Neural progenitor cell (in vitro differentiated cells): ENCODE results near the gene MX2. TPM values are rescaled to one million over a fixed set of nuclear protein-coding genes. Genes with fewer than 3 reads are reported as not detected.

ENCODE experiments used
- DNase-seq: peaks from one replicate; pipeline ENCODE4 v3.0.0-alpha.2; 2016; ENCODE audit warnings: low spot score
- H2AFZ ChIP-seq: fragments of 200-600 bp; sonication (generic); replicated peaks from 2 replicates; pipeline ENCODE4 v1.6.1; 2016; ENCODE audit warnings: antibody characterized with exemption
- H3F3A ChIP-seq: fragments of 200-600 bp; sonication (generic); 2 replicates; pipeline ENCODE4 v1.6.1; 2016; ENCODE audit warnings: antibody characterized with exemption, low read depth
- H3K27ac ChIP-seq: fragments of 200-600 bp; sonication (generic); 2 replicates; pipeline ENCODE4 v1.5.1; 2016; ENCODE audit warnings: mild to moderate bottlenecking
- H3K27me3 ChIP-seq: fragments of 200-600 bp; sonication (generic); 2 replicates; pipeline ENCODE4 v1.6.1; 2016; ENCODE audit warnings: mild to moderate bottlenecking, moderate library complexity
- H3K36me3 ChIP-seq: fragments of 200-600 bp; sonication (generic); 2 replicates; pipeline ENCODE4 v1.5.1; 2016
- H3K4me1 ChIP-seq: fragments of 200-600 bp; sonication (generic); 2 replicates; pipeline ENCODE4 v1.6.1; 2016; ENCODE audit warnings: mixed run types
- H3K4me2 ChIP-seq: fragments of 200-600 bp; sonication (generic); 2 replicates; pipeline ENCODE4 v1.6.1; 2016
- H3K4me3 ChIP-seq: fragments of 200-600 bp; sonication (generic); 2 replicates; pipeline ENCODE4 v1.5.1; 2016
- H3K79me2 ChIP-seq: fragments of 200-600 bp; sonication (generic); 2 replicates; pipeline ENCODE4 v1.6.1; 2016; ENCODE audit warnings: low read depth
- H3K9ac ChIP-seq: fragments of 200-600 bp; sonication (generic); 2 replicates; pipeline ENCODE4 v1.6.1; 2016
- H3K9me3 ChIP-seq: fragments of 200-600 bp; sonication (generic); 2 replicates; pipeline ENCODE4 v1.5.1; 2016; ENCODE audit warnings: low read depth
- H4K20me1 ChIP-seq: fragments of 200-600 bp; sonication (generic); 2 replicates; pipeline ENCODE4 v1.6.1; 2016; ENCODE audit warnings: low read depth
- H3K27ac Mint-ChIP-seq: 3 replicates; pipeline ENCODE4 v1.8.0; 2021; ENCODE audit warnings: mixed read lengths
- H3K27me3 Mint-ChIP-seq: 2 replicates; pipeline ENCODE4 v1.8.0; 2022; ENCODE audit warnings: low read depth, mild to moderate bottlenecking, inconsistent platforms, moderate library complexity, mixed read lengths; ENCODE audit not compliant: insufficient read depth
- H3K36me3 Mint-ChIP-seq: 3 replicates; pipeline ENCODE4 v1.8.0; 2021; ENCODE audit warnings: mixed read lengths
- H3K4me1 Mint-ChIP-seq: 3 replicates; pipeline ENCODE4 v1.8.0; 2021; ENCODE audit warnings: mixed read lengths
- H3K4me3 Mint-ChIP-seq: 3 replicates; pipeline ENCODE4 v1.8.0; 2021; ENCODE audit warnings: mild to moderate bottlenecking, moderate library complexity, mixed read lengths
- H3K9me3 Mint-ChIP-seq: 3 replicates; pipeline ENCODE4 v1.8.0; 2020; ENCODE audit warnings: mixed read lengths
- CTCF ChIP-seq: fragments of 200-600 bp; sonication (generic); IDR thresholded peaks from 2 replicates; pipeline ENCODE4 v1.5.1; 2017; ENCODE audit warnings: antibody characterized with exemption, mild to moderate bottlenecking
- EZH2 ChIP-seq: fragments of 200-600 bp; sonication (generic); IDR thresholded peaks from 2 replicates; pipeline ENCODE4 v1.6.1; 2017; ENCODE audit warnings: antibody characterized with exemption, mild to moderate bottlenecking, moderate library complexity
- EZH2phosphoT487 ChIP-seq: fragments of 200-600 bp; sonication (generic); IDR thresholded peaks from 2 replicates; pipeline ENCODE4 v1.6.1; 2017; ENCODE audit warnings: antibody characterized with exemption
- total RNA-seq: library from RNA; depleted of rRNA; stranded (reverse); fragments of >200 nt; gene quantifications from 2 replicates; pipeline ENCODE4 v1.2.3, GENCODE V29; 2015; ENCODE audit warnings: low replicate concordance

Gene MX2
- total RNA-seq, 1 donor from 2014 or later: 3.3 TPM

- H3K36me3 Mint-ChIP-seq: no peaks in the 10 kb centered on the region
- H3K79me2 ChIP-seq: no peaks in the 10 kb centered on the region
- peaks cover 4% of the 10 kb centered on the region for H3K4me1 ChIP-seq
- no peaks in the 10 kb centered on the region for H3K4me1 Mint-ChIP-seq
- H3K27me3 ChIP-seq: no peaks in the 10 kb centered on the region
- TF ChIP-seq CTCF (no peak), EZH2 (no peak), EZH2phosphoT487 (no peak)
- no peak overlapping the region for H3K27ac ChIP-seq
- peaks cover 17% of the 10 kb centered on the region for H3K27me3 Mint-ChIP-seq
- H3K27ac Mint-ChIP-seq: no peak overlapping the region
- H3K4me2 ChIP-seq: no peak overlapping the region
- H3K9me3 ChIP-seq: no peaks in the 10 kb centered on the region
- no peak overlapping the region for H3K4me3 ChIP-seq
- no peaks in the 10 kb centered on the region for H3K9me3 Mint-ChIP-seq
- H4K20me1 ChIP-seq: no peaks in the 10 kb centered on the region
- no peaks in the 10 kb centered on the region for H3F3A ChIP-seq
- no peaks in the 10 kb centered on the region for H3K36me3 ChIP-seq
- no peak for DNase-seq
- no peak overlapping the region for H3K4me3 Mint-ChIP-seq
- no peak overlapping the region for H3K9ac ChIP-seq
- no peak overlapping the region for H2AFZ ChIP-seq
Observed at GRCh38 chr21:41365377-41366107, 3.7 kb downstream of the MX2 start.

DNA sequence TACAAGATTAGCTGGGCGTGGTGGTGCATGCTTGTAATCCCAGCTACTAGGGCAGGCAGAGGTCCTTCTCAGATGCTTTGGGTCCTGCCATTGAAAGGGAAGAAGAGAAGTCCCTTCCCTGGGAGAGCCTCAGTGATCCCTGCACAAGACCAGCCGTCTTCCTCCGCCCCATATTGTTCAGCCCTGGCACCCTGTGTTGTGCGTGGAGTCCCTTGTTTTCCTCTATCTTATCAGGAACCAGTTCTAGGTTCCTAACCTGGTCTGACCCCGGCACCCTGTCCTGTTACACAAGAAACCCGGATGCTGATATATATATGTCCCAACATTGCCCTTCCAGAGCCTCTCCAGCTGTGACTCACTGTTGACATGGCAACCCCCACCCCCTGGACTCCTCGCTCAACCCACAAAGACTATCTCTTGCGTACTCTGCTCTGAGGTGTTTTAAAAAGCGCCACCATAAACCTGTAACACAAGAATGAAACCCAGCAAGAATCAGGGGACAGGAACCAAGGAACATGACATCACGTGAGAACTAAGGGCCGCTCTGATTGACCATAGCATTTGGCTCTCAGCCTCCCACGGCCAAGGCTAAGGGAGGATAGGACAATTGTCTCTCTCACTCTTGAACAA lies 4.8 kb downstream of the MX2 start:
- H3K4me1 ChIP-seq: peaks cover 4% of the 10 kb centered on the region
- no peak for DNase-seq
- no peak for TF ChIP-seq EZH2phosphoT487
- TF ChIP-seq EZH2: no peak
- no peak for TF ChIP-seq CTCF
- Mint-ChIP-seq H3K4me1 (no peaks in the 10 kb centered on the region), H3K36me3 (no peaks in the 10 kb centered on the region), H3K27ac (no peak overlapping the region), H3K4me3 (no peak overlapping the region), H3K9me3 (no peaks in the 10 kb centered on the region), H3K27me3 (peaks cover 17% of the 10 kb centered on the region)
- H3K4me2 ChIP-seq: no peak overlapping the region
- no peak overlapping the region for H3K27ac ChIP-seq
- H3F3A ChIP-seq: no peaks in the 10 kb centered on the region
- H4K20me1 ChIP-seq: no peaks in the 10 kb centered on the region
- H3K9me3 ChIP-seq: no peaks in the 10 kb centered on the region
- no peak overlapping the region for H3K9ac ChIP-seq
- H3K36me3 ChIP-seq: no peaks in the 10 kb centered on the region
- H3K79me2 ChIP-seq: no peaks in the 10 kb centered on the region
- H3K4me3 ChIP-seq: no peak overlapping the region
- H3K27me3 ChIP-seq: no peaks in the 10 kb centered on the region
- H2AFZ ChIP-seq: no peak overlapping the region

DNA sequence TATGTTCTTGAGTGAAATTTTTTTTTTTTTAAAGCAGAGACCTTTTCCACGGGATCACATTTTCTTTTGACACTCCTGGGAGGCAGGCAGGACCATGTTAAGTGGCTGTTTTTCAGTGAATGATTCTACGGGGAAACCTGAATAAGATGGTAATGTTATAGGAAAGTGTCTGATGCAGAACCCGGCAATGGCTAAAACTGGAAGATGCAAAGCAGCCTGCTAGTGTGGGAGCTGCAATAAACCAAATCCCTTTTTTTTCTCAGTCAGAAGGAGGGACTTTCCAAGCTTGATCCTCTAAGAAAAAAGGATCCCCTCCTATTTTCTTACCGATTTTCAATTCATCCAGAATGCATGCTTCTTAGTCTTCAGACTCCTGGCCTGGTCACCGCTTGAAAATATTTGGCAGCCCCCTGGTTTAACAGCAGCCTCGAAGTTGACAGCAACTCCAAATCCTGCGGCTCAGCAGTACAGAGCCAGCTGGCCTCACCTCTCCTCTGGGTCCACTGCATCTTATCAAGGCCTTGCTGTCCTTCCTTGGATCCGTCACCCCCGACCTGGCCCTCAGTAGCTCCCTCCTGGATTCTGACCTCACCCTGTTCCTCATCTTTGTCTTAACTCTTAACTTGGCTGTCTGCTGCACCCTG lies 5.6 kb downstream of the MX2 start:
- Histone ChIP-seq H3K36me3 (no peaks in the 10 kb centered on the region), H3K9me3 (no peaks in the 10 kb centered on the region), H2AFZ (no peak overlapping the region), H3K9ac (no peak overlapping the region), H3K4me3 (no peak overlapping the region), H3K79me2 (no peaks in the 10 kb centered on the region), H3K27me3 (no peaks in the 10 kb centered on the region), H3F3A (no peaks in the 10 kb centered on the region), H3K27ac (no peak overlapping the region), H3K4me1 (peaks cover 4% of the 10 kb centered on the region), H3K4me2 (no peak overlapping the region), H4K20me1 (no peaks in the 10 kb centered on the region)
- peaks cover 14% of the 10 kb centered on the region for H3K27me3 Mint-ChIP-seq
- H3K27ac Mint-ChIP-seq: no peak overlapping the region
- TF ChIP-seq CTCF (no peak), EZH2 (no peak), EZH2phosphoT487 (no peak)
- no peak for DNase-seq
- H3K36me3 Mint-ChIP-seq: no peaks in the 10 kb centered on the region
- no peaks in the 10 kb centered on the region for H3K4me1 Mint-ChIP-seq
- H3K4me3 Mint-ChIP-seq: no peak overlapping the region
- H3K9me3 Mint-ChIP-seq: no peaks in the 10 kb centered on the region
